Endothelial cell of umbilical vein (primary cell): Measurements from ENCODE around the gene GIPR. TPM values are rescaled to one million over a fixed set of nuclear protein-coding genes. Genes with fewer than 3 reads are reported as not detected.

Experiments
- BruUV-seq: library from RNA; stranded (reverse); fragments of 400-500 nt; replicated peaks from 2 replicates; lab custom pipeline; 2021; lab: Mats Ljungman, UMichigan
- CTCF ChIA-PET: fragments of 300-600, 350-600 bp; sonication (Branson Sonifier 250); formaldehyde crosslinking; loops from one replicate; lab custom pipeline; 2021; ENCODE audit warnings: antibody characterized with exemption, inconsistent platforms; lab: Charles Lee
- POLR2A ChIA-PET: fragments of 300-600, 350-600 bp; sonication (Branson Sonifier 250); formaldehyde crosslinking; loops from one replicate; lab custom pipeline; 2021; ENCODE audit warnings: antibody characterized with exemption, inconsistent platforms; lab: Charles Lee
- DNase-seq: peaks from one replicate; pipeline ENCODE4 v3.0.0-alpha.2; 2011; ENCODE audit warnings: low read depth, low spot score
- FAIRE-seq: peaks from 2 replicates; lab custom pipeline; 2011; peaks lifted over from hg19 to GRCh38; lab: Jason Lieb, UNC
- H2AFZ ChIP-seq: 2 replicates; pipeline ENCODE4 v1.6.0; 2012; ENCODE audit warnings: low read depth, low read length, control low read depth, inconsistent platforms
- H3K27ac ChIP-seq: 2 replicates; pipeline ENCODE4 v1.5.1; 2011; ENCODE audit warnings: low read depth, mild to moderate bottlenecking, control low read depth, low read length, moderate library complexity; ENCODE audit not compliant: insufficient read depth
- H3K27me3 ChIP-seq, 2 experiments: 2 replicates each; pipeline versions ENCODE4 v1.6.0 to v1.6.1; 2011; ENCODE audit warnings: low read length in 2 of 2, mixed read lengths in 1 of 2; ENCODE audit not compliant: control insufficient read depth in 2 of 2, insufficient read depth in 2 of 2
- H3K36me3 ChIP-seq, 2 experiments: 2 replicates in 1 of 2; 3 replicates in 1 of 2; pipeline ENCODE4 v1.5.1; 2011; ENCODE audit warnings: low read length in 2 of 2, mild to moderate bottlenecking in 1 of 2, moderate library complexity in 1 of 2; ENCODE audit not compliant: control insufficient read depth in 2 of 2, insufficient read depth in 2 of 2; ENCODE audit errors: extremely low read depth in 1 of 2
- H3K4me1 ChIP-seq: 3 replicates; pipeline ENCODE4 v1.5.1; 2011; ENCODE audit warnings: mild to moderate bottlenecking, low read length; ENCODE audit not compliant: control insufficient read depth, insufficient read depth; ENCODE audit errors: extremely low read depth
- H3K4me2 ChIP-seq: 2 replicates; pipeline ENCODE4 v1.6.1; 2011; ENCODE audit warnings: low read length, control low read depth, mixed read lengths; ENCODE audit not compliant: insufficient read depth
- H3K4me3 ChIP-seq, 3 experiments: fragments of 200-600 bp in 1 of 3; sonication (generic), shearing (Covaris generic) in 1 of 3; replicated peaks in 1 of 3; 2 replicates each; pipeline ENCODE4 v1.5.1; 2011 to 2016; ENCODE audit warnings: control low read depth in 3 of 3, low read length in 3 of 3, mild to moderate bottlenecking in 2 of 3, inconsistent platforms in 1 of 3, low read depth in 1 of 3, moderate library complexity in 1 of 3; ENCODE audit not compliant: insufficient read depth in 1 of 3
- H3K79me2 ChIP-seq: 2 replicates; pipeline ENCODE4 v1.6.0; 2012; ENCODE audit warnings: low read length, inconsistent platforms; ENCODE audit not compliant: control insufficient read depth, insufficient read depth
- H3K9ac ChIP-seq: replicated peaks from 2 replicates; pipeline ENCODE3; 2011; ENCODE audit warnings: low read length, control low read depth; ENCODE audit not compliant: insufficient read depth; ENCODE audit errors: extremely low read depth
- H3K9me1 ChIP-seq: replicated peaks from 3 replicates; pipeline ENCODE4 v1.6.0; 2011; ENCODE audit warnings: mild to moderate bottlenecking, low read length; ENCODE audit not compliant: control insufficient read depth, insufficient read depth; ENCODE audit errors: extremely low read depth
- H3K9me3 ChIP-seq: replicated peaks from 2 replicates; pipeline ENCODE4 v1.5.1; 2012; ENCODE audit warnings: low read length, inconsistent platforms; ENCODE audit not compliant: control insufficient read depth, insufficient read depth
- H4K20me1 ChIP-seq: replicated peaks from 2 replicates; pipeline ENCODE3; 2011; ENCODE audit warnings: mild to moderate bottlenecking, low read length; ENCODE audit not compliant: control insufficient read depth, insufficient read depth; ENCODE audit errors: extremely low read depth
- EZH2 ChIP-seq: IDR thresholded peaks from 2 replicates; pipeline ENCODE4 v1.6.1; 2012; ENCODE audit warnings: borderline replicate concordance, low read depth, mild to moderate bottlenecking, moderate library complexity, low read length, inconsistent platforms; ENCODE audit not compliant: severe bottlenecking
- FOS ChIP-seq: IDR thresholded peaks from 2 replicates; pipeline ENCODE4 v1.6.1; 2011; ENCODE audit warnings: mild to moderate bottlenecking, low read length, moderate library complexity, borderline replicate concordance; ENCODE audit not compliant: insufficient read depth
- GATA2 ChIP-seq: IDR thresholded peaks from 2 replicates; pipeline ENCODE4 v1.7.0; 2011; ENCODE audit warnings: low read depth, mild to moderate bottlenecking, moderate library complexity, mixed read lengths, low read length; ENCODE audit not compliant: insufficient read length, insufficient read depth
- JUN ChIP-seq: IDR thresholded peaks from 2 replicates; pipeline ENCODE4 v1.6.1; 2011; ENCODE audit warnings: borderline replicate concordance, low read depth; ENCODE audit not compliant: insufficient read length, insufficient read depth
- MAX ChIP-seq: IDR thresholded peaks from 2 replicates; pipeline ENCODE4 v1.6.1; 2011; ENCODE audit not compliant: insufficient read depth, insufficient read length
- MYC ChIP-seq: IDR thresholded peaks from one replicate; pipeline ENCODE4 v1.6.1; 2011; ENCODE audit warnings: mild to moderate bottlenecking, low read depth, low read length
- POLR2A ChIP-seq: IDR thresholded peaks from 2 replicates; pipeline ENCODE4 v1.6.1; 2012; ENCODE audit warnings: low read depth, mild to moderate bottlenecking, control low read depth, low read length
- POLR2AphosphoS5 ChIP-seq: IDR thresholded peaks from 2 replicates; pipeline ENCODE4 v1.6.1; 2012; ENCODE audit warnings: low read depth, mild to moderate bottlenecking, control low read depth, low read length, moderate library complexity; ENCODE audit not compliant: insufficient read depth
- dilution Hi-C: fragments of 300-500 bp; cut with MboI; formaldehyde crosslinking; loops from one replicate; pipeline ENCODE4 v1.15.0; 2019; ENCODE audit warnings: low sequenced_read_pairs; ENCODE audit not compliant: extremely low pct_ligation_motif_present
- intact Hi-C: fragments of 100-400 bp; cut with micrococcal nuclease; formaldehyde crosslinking; loops from one replicate; pipeline ENCODE4 v1.10.0; 2022
- polyA plus RNA-seq, 4 experiments: library from polyadenylated mRNA; depleted of rRNA in 3 of 4; stranded (reverse) in 3 of 4; unstranded in 1 of 4; fragments of >200 nt; gene quantifications; 2 replicates each; pipeline versions ENCODE4 v1.2.1 to v1.2.3, GENCODE V29; 2011 to 2012; ENCODE audit warnings: missing spikeins in 1 of 4
- total RNA-seq: library from RNA; stranded (reverse); gene quantifications from 2 replicates; pipeline ENCODE4 v1.2.3, GENCODE V29; 2021
- TF ChIP-seq, protein P1 (sequence below), 2 donors: IDR thresholded peaks; 1 replicate in 1 of 2; 2 replicates in 1 of 2; pipeline ENCODE4 v1.5.1; 2011; ENCODE audit warnings: low read length in 2 of 2, mild to moderate bottlenecking in 2 of 2, moderate library complexity in 2 of 2, control low read depth in 1 of 2, inconsistent platforms in 1 of 2, low read depth in 1 of 2; ENCODE audit not compliant: insufficient read depth in 1 of 2; ENCODE audit errors: extremely low read depth in 1 of 2

Gene GIPR
- total and polyA plus RNA-seq, 2 donors (not counting 3 experiments of a cell fraction or from before 2014, with no cell fraction given) = not detected

DNA sequence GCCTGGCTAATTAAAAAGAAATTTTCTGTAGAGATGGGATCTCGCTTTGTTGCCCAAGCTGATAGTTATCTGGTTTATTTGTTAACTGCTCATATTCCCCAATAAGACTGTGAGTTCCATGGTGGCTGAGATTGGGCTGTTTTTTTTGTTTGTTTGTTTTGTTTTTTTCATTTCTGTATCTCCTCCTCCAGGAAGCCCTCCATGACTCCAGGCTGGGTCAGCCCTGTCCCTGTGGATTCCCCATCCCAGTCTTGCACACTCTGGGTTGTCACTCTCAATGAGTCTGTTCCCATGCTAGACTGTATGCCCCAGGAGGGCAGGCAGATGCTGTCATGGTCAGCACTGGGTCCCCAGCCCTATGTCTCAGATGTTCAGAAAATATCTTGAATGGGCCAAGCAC is 31.7 kb upstream of the GIPR start:
- dilution Hi-C loops = no loop called here
- intact Hi-C loops = no loop called here
- DNase-seq (no peak), FAIRE-seq (no peak)
- Histone ChIP-seq H3K9me3 (no peaks in the 10 kb centered on the region), H3K27me3 (no peaks in the 10 kb centered on the region), H3K36me3 (no peaks in the 10 kb centered on the region), H3K4me1 (peaks cover 22% of the 10 kb centered on the region), H3K79me2 (no peaks in the 10 kb centered on the region), H2AFZ (no peak overlapping the region), H3K9me1 (no peaks in the 10 kb centered on the region), H3K9ac (no peak overlapping the region), H4K20me1 (no peaks in the 10 kb centered on the region), H3K27ac (no peak overlapping the region), H3K4me2 (no peak overlapping the region), H3K4me3 (no peak overlapping the region)
- CTCF ChIA-PET = no interaction called here
- POLR2A ChIA-PET = no interaction called here
- BruUV-seq = no TSS peak
- TF ChIP-seq POLR2AphosphoS5 (no peak), POLR2A (no peak), MYC (no peak), MAX (no peak), FOS (no peak), EZH2 (no peak), GATA2 (no peak), JUN (no peak)
- TF ChIP-seq, protein P1, sequence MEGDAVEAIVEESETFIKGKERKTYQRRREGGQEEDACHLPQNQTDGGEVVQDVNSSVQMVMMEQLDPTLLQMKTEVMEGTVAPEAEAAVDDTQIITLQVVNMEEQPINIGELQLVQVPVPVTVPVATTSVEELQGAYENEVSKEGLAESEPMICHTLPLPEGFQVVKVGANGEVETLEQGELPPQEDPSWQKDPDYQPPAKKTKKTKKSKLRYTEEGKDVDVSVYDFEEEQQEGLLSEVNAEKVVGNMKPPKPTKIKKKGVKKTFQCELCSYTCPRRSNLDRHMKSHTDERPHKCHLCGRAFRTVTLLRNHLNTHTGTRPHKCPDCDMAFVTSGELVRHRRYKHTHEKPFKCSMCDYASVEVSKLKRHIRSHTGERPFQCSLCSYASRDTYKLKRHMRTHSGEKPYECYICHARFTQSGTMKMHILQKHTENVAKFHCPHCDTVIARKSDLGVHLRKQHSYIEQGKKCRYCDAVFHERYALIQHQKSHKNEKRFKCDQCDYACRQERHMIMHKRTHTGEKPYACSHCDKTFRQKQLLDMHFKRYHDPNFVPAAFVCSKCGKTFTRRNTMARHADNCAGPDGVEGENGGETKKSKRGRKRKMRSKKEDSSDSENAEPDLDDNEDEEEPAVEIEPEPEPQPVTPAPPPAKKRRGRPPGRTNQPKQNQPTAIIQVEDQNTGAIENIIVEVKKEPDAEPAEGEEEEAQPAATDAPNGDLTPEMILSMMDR (IDR thresholded peaks at IDR 0.05; ENCODE audit: extremely low read depth in 1 of 2, insufficient read depth in 1 of 2, low read depth in 1 of 2, low read length in 2 of 2) = no peak
